Measurements from ENCODE around the gene EP400.

DNA sequence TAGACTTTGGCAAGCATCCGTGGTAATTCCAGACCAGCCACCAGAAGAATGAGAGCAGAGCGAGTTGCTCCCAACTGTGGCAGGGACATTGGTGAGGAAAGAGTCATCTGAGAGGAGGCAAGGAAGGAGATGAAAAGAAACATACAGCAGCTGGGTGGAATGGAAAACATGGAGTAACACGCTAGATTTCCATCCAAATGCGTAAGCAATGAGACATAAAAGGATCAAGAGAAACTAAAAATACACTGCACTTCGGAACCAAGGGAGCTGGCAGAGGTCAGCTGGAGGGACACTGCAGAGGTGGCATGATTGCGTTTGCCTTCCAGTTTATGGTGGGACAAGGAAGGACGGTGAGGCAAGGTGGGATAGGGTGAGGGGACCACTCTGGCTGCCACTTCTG lies 111.5 kb downstream of the EP400 start:
- TF ChIP-seq, protein P1, sequence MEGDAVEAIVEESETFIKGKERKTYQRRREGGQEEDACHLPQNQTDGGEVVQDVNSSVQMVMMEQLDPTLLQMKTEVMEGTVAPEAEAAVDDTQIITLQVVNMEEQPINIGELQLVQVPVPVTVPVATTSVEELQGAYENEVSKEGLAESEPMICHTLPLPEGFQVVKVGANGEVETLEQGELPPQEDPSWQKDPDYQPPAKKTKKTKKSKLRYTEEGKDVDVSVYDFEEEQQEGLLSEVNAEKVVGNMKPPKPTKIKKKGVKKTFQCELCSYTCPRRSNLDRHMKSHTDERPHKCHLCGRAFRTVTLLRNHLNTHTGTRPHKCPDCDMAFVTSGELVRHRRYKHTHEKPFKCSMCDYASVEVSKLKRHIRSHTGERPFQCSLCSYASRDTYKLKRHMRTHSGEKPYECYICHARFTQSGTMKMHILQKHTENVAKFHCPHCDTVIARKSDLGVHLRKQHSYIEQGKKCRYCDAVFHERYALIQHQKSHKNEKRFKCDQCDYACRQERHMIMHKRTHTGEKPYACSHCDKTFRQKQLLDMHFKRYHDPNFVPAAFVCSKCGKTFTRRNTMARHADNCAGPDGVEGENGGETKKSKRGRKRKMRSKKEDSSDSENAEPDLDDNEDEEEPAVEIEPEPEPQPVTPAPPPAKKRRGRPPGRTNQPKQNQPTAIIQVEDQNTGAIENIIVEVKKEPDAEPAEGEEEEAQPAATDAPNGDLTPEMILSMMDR (IDR thresholded peaks at IDR 0.05), result no peak
- TF ChIP-seq POLR2A (IDR thresholded peaks at IDR 0.05), result no peak
